HG03342 (cell line): ENCODE measurements around the gene EYS.
"Not testable (repeated sequence)": the region's sequence is repeated elsewhere in the genome, so short reads cannot be mapped to it uniquely, and the experiment has no call there.

ENCODE experiments used
- ATAC-seq: cut with Tn5 transposase; IDR thresholded peaks from one replicate; pipeline ENCODE4 v1.9.1; 2021; ENCODE audit warnings: mild to moderate bottlenecking, moderate library complexity; ENCODE audit not compliant: unreplicated experiment

EYS gene

DNA sequence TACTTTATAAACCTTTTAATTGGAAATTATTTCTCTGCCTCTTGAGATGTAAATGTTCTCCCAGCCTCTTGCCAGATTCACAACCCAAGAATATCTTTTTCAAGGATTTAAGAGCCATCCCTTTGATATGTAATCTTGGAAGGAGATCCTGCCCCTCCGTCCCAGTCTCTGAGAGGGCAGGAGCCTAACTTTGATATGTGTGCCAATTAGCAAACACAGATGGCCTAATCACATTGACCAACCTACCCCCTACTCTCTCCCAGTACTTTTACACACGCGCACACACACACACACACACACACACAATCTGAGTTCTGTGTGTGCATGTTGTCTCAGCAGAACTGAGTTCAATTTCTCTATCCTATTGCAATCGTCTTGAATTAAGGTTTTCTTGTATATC lies 1447.7 kb downstream of the EYS start:
- ATAC-seq: no peak

DNA sequence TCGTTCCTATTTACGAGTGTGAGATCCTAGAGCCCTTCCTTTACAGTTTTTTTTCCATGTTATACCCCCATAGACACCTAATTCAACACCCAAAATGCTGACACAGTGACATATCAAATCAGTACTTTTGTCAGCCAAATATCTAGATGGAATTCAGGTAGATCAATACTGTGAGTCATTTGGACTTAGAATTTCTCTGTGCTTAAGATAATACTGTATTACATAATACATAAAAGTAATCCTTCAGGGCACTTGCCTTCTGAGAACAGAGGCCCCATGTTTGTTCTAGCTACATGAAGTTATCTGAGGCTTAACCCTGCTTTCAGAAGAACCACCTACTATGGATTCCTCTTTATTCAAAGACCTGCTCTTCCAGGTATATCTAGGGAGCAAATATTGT lies 1448.3 kb downstream of the EYS start:
- no peak for ATAC-seq

DNA sequence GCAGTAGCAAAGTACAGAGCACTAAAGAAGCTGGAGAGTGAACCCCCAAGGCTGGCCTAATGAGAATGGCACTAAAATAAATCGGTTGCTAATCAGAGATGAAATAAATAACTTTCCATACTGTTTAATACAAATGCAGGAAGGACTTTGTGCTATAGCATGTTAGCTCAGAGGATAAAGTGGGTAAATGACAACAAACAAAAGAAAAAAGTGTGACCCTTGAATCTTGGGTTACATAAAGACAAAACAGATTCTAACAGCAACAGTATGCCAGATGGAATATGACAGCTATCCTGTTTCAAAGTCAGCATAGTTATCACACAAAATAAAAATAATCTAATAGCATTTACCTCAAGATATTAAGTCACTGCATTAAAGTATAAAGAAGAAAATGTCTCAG lies 1448.7 kb downstream of the EYS start:
- no peak for ATAC-seq

DNA sequence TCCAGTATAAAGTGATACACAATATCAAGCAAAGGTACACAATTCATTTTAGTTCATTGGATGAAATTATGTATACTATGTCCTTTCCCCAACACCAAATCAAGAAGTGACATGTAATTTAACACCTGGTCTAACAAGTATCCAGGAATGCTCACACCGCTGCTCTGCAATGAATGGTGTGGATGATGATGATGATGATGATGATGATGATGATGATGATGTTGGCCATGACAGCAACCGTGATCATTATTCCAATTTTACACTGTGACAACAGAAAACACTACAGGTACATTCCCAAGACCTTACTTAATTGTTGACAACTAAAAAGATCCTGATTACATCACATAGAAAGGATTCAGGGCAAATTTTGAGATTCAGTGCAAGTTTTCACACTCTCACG lies 1449.4 kb downstream of the EYS start:
- ATAC-seq: no peak

DNA sequence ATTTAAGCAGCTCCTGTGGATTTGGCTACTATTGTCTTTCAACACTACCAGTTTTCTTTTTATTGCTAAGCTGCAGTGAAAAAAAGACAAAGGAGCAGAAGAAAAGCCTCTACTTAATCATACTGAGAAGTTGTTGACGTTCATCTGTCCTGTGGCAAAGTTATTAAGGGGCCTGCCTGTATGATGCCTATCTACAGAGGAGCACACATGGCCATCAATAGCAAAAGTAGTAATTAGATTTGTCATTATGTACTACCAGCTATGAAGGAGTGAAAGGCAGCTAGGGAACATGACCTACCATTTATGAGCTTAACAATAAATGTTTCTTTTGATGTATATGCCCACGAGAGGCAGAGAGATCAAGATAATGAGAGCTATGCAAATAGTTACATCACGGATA lies 1450.5 kb downstream of the EYS start:
- no peak for ATAC-seq

DNA sequence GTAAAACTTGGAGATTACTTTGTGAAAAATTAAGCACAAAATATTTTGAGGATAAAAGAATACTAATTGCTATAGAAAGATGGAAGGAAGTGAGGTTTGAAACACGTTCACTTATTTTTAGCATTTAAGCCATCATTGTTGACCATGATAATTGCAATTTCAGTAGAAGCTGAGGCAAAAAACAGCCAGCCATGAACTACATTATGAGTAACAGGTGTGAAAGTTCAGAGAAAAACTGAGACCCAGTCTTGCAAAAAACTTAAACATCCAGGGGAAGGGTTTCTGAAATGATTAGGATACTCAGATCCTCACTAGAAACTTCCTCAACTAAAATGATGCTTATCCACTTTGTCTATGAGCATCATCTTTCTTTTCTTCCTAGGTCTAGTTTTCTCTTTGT lies 1452.0 kb downstream of the EYS start:
- peak; percentile 57 for ATAC-seq

DNA sequence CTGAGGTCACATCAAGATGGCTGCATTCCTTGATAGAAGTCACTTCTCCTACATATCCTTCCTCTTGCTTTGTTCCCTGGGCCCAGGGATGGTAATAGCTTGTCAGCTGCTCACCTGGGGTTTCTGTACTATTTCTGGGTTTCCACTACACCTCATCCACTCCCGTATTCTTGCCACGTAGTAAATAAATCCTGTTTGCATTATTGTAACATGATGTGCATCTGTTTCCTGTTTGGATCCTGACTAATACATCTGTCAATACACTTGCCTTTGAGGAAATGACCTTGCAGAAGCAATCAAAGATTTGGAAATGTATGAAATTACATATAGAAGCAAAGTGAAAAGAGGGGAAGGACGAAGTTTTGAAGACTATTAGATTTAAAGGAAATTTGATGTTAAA lies 1452.5 kb downstream of the EYS start:
- ATAC-seq: no peak

DNA sequence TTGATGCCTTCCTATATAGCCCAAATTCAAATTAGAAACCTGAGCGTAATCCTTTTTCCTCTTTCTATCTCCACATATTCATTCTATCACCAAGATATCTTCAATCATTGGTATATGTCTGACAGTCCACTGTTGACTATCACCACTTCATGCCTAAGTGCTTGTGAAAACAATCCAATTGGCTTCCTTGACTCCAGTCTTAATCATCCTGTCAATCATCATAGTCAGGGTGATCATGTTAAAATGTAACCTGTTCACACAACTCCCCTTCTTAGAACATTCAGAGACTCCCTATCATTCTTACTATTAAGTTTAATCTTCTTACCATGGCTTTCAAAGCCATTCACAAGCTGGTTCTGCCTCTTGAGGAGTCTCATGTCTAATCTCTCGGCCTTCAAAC lies 1454.8 kb downstream of the EYS start:
- ATAC-seq: no peak

DNA sequence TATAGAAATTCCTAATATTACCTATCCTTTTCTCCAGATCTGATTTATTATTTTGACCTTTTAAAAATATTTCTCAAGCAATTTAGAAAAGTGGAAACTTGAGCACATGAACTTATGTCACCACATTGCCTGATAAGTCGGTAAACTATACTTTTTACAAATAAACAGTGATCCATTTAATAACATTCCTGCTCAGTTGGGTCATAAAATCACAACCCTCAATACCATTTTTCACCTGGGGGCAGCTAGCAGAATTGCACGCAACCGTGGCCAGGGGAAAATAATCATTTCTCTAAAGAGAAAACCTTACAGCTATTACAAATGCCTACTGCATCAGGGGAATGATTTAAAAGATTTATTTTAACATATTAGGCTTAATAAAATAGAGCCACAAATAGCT lies 1456.9 kb downstream of the EYS start:
- ATAC-seq: no peak

DNA sequence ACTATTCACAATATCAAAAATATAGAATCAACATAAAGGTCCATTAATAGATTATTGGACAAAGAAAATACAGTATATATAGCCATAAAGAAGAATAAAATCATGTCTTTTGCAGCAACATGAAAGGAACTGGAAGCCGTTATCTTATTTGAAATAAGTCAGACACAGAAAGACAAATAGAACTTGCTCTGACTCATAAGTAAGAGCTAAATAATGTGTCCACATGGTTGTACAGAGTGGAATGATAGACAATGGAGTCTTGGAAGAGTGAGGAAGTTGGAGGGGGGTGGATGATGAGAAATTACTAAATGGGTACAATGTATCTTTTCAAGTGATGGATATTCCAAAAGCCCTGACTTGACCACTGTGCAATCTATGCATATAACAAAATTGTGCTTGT lies 1457.9 kb downstream of the EYS start:
- ATAC-seq: no peak

DNA sequence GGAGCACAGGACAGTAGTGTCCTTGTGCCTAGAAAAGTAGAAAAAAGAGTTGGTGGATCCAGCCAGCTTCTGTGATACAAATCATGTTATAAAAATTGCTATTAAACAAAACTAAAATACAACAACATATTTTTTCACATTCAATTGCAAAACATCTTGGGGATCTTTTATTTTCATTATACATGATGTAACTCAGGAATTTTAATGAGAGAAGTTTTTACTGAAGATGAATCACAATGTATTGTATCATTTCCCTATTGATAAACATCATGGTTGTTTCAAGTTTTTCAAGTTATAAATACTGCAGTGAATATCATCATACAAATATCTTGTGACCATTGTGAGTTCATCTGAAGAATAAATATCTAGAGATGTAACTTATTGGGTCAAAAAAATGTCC lies 1463.4 kb downstream of the EYS start:
- ATAC-seq: no peak

DNA sequence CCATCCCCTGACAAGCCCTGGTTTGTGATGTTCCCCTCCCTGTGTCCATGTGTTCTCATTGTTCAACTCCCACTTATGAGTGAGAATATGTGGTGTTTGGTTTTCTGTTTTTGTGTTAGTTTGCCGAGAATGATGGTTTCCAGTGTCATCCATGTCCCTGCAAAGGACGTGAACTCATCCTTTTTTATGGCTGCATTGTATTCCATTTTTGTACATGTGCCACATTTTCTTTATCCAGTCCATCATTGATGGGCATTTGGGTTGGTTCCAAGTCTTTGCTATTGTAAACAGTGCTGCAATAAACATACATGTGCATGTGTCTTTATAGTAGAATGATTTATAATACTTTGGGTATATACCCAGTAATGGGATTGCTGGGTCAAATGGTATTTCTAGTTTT lies 1468.1 kb downstream of the EYS start:
- ATAC-seq: not testable (repeated sequence)

DNA sequence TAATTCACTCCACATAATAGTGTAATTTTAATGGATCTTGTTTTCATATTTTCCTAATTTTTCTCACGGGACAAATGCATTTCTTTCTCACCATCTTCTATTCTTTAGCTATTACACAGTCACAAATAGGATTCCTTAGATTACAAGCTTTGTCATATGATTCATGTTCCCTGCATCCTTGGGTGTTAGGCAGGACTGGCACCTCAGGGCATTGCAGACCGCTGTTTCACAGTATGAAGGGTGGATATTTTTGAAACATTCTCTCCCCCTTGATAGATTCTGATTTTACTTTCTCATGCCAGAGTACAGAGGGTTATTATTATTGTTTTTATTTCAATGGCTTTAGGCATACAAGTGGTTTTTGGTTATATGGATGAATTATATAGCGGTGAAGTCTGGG lies 1469.0 kb downstream of the EYS start:
- no peak for ATAC-seq

DNA sequence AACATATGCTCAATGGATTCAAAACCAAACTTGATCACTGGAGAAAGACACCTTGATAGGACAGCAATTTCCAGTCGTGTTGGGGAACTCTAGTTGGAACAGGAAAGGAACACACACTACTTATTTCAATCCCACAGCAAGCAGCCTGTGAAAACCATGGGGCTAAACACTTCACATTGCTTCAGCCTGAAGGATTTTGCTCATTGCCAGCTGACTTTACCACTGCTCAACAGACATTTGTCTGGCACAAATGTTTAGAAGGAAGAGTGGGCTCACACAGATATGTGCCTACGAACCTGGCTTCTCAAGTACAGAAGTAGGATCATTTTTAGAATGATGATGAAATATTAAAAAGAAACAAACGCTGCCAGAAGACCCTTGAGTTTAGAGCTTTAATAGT lies 1473.3 kb downstream of the EYS start:
- ATAC-seq: no peak

DNA sequence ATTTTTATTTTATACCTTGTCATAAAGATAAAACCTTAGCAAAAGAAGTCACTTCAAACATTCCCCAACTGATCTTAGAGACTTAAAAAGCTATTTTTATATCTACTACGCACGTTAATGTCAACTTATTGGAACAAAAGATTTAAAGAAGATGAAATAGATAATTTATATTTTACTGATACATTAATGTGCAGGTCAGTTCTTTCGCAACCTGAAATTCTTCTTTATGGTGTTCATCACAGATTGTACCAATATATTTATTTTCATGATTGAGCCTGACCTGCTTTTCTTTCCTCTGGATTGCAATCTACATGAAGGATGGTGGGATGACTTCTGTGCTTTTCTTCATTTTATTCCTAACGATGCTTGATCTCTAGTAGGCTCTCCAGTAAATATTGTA lies 1475.1 kb downstream of the EYS start:
- ATAC-seq: no peak

DNA sequence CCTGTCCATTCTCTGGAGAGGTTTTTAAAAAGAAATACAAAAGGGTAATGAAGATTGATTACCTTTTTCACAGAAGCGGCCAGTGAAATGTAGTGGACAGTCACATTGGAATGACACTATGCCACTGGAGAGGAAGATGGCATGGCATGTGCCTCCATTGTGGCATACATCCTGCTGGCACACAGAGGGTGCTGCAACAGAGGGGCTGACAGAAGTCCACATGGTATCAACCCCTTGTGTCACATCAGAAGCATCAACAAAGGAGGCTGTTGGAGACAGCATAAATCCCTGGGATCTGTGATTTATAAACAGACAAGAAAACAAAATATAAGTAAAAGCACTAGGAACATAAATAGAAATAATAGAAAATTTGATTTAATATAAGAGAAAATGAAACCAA lies 1476.5 kb downstream of the EYS start:
- ATAC-seq: no peak

DNA sequence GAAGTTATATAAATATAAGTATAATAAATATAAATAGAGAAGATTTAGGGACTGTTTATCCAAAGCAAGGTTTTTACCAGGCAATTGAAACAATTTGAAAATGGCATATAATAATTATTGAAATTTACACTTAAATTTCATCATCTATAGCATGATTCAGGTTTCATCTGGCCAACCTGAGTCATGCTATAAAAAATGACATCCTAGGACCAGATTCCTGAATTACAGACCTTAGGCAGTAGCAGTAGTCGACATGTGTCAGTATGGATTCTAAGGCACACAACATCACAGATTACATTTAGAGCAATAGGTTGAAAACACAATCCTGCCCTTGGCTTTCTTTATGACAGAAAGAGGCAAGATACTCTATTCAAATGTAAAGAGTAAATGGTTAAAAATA lies 1479.2 kb downstream of the EYS start:
- no peak for ATAC-seq

DNA sequence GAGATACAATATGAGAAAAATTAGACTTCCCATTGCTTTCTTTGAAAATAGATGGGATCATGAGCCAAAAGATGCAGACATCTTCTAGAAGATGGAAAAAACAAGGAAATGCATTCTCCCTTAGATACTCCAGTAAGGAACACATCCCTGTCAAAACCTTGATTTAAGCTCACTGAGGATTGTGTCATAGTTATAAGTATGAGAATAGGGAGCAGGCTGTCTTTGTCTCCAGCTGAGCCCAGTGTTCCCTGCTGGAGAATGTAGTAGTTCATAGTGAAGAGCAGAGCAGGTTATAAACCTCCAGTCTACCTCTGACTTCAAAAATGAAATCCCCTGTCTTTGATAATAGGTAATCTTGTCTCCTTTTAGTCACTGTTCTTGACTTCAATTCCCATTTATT lies 1481.5 kb downstream of the EYS start:
- ATAC-seq: no peak

DNA sequence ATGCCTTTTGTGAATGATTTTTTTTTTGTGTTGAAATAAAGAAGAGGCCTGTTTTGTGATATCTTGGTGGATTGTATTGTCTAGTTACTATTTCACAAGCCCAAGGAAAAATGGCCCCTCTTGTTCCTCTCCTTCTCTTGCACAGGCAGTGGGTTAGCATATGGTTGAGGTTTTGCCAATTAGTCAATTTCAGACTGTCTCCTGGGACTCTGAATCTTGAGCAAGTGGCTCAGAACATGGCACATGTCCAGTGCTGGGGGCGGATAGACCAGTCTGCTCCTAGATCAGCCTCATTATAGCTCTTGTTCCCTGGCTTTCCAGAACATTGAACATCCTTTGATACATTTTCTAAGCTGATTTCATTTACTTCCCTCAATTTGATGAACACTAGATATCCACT lies 1482.2 kb downstream of the EYS start:
- ATAC-seq: no peak

DNA sequence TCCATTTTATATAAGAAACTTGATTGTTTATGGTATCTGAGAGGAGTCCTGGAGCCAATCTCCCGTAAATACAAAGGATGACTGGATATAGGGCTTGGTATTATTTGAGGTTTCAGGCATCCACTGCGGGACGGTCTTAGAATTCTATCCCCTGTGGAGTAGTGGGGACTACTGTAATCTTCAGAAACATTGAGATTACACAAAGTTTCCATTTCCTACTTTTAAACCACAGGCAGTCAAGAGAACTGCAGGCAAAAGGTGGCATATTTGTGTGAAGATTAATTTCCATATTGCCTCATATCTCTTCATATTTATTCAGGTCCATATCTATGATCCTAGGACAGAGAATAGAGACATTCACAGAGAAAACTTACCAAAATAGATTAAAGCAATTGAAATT lies 1485.2 kb downstream of the EYS start:
- ATAC-seq: peak; percentile 45

DNA sequence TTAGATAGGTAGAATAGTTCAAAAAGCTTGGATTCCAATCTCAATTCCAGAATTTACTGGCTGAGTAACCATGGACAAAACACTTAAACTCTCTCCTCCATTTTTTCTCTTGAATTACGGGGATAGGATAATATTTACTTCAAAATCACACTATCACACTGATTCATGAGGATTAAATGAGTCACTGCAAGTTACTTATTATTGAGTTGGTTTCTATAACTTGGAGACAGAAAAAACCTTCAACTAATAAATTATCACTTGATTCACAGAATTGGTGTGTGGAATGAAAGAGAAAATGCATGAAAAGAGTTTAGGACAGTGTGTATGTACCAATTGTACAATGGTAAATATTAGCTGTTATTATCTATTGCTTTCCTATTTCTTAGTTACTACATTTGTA lies 1486.2 kb downstream of the EYS start:
- ATAC-seq: no peak

DNA sequence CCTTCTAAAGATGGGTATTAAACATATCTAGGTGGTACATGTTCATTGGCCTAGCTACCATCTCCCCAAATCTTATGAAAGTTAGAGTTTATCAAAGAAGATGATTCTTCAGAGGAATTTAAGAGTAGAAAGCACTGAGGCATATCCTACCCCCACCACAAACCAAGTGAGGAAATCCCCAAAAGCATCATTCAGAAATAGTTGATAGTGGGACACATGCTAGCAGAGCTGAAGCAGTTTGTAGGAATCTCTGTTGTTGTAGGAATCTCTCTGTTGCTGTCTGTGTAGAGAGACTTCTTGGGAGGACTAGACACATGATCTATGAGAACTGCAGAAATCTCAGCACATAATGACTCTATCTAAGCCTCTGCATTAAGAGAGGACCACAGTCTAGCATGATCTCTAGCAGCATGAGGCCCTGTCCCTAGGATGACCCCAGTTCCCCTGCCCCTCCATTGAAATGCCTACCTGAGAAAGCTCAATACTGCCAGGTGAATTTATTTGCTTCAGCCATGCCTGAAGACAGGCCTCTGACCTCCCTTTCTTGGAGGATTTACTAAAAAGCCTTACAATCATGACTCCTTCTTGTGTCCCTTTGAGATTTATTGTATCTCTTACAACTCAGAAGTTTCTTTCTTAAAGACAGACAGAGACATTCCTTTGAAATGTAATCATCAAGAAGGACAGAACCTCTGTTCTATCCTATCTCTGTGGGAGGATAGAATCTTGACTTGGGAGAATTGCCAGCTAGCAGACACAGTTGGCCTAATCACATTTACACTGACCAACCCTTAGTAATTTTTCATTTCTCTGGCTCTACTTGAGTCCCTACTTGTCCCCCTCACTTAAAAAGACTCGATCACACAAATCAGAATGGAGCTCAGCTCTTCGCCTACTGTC lies 1489.1 kb downstream of the EYS start:
- peak; percentile 76 for ATAC-seq

DNA sequence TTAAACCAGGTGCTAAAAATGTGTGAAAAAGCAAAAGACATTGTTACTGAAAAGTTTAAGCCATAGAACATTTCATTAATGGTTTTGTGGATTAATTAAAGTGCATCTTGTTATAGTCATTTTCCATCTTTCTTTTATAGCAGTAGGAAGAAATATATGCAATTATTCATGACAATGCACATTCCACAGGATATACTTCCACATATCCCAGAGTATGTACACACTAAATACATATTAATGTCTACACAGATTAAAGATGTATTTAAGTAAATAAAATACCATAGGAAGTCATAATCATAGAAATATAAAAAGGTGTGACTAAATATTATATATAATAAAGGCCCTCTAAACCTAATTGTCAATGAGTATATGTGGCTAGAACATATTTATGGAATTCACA lies 1492.7 kb downstream of the EYS start:
- no peak for ATAC-seq
